Chondrocyte (in vitro differentiated cells): ENCODE measurements around the gene RFX5. TPM values are rescaled to one million over a fixed set of nuclear protein-coding genes. Genes with fewer than 3 reads are reported as not detected.
"Not testable (repeated sequence)": the region's sequence is repeated elsewhere in the genome, so short reads cannot be mapped to it uniquely, and the experiment has no call there.

Source experiments
- DNase-seq: peaks from one replicate; pipeline ENCODE4 v3.0.0; 2021; ENCODE audit warnings: mixed read lengths, low spot score
- H3K27ac Mint-ChIP-seq: one replicate; pipeline ENCODE4 v1.8.0; 2021; ENCODE audit warnings: mild to moderate bottlenecking, moderate library complexity, mixed read lengths; ENCODE audit not compliant: unreplicated experiment
- H3K27me3 Mint-ChIP-seq: 2 replicates; pipeline ENCODE4 v1.8.0; 2021; ENCODE audit warnings: low read depth, mixed read lengths
- H3K36me3 Mint-ChIP-seq: 2 replicates; pipeline ENCODE4 v1.8.0; 2021; ENCODE audit warnings: low read depth, mixed read lengths
- H3K4me1 Mint-ChIP-seq: 2 replicates; pipeline ENCODE4 v1.8.0; 2021; ENCODE audit warnings: low read depth, mild to moderate bottlenecking, mixed read lengths
- H3K4me3 Mint-ChIP-seq: one replicate; pipeline ENCODE4 v1.8.0; 2021; ENCODE audit warnings: mild to moderate bottlenecking, moderate library complexity, mixed read lengths; ENCODE audit not compliant: unreplicated experiment
- H3K9me3 Mint-ChIP-seq: 2 replicates; pipeline ENCODE4 v1.8.0; 2021; ENCODE audit warnings: low read depth, mixed read lengths
- CTCF ChIP-seq: fragments of 200-600 bp; sonication (generic); IDR thresholded peaks from 2 replicates; pipeline ENCODE4 v1.5.0; 2021; ENCODE audit warnings: antibody characterized with exemption, mild to moderate bottlenecking, moderate library complexity
- long read RNA-seq: library from polyadenylated mRNA; stranded (forward); transcript quantifications from one replicate; pipeline ENCODE4 v2.0.0, GENCODE V29; 2021
- total RNA-seq: library from RNA; stranded (reverse); gene quantifications from 3 replicates; pipeline ENCODE4 v1.2.1, GENCODE V29; 2021

Gene RFX5
- total RNA-seq = 30.0 to 64.7 TPM (median 31.8 TPM) in 3 replicates
- long read RNA-seq, transcript RFX5-215 (11 exons, 2,355 nt) = major isoform, 12 of 26 reads
- long read RNA-seq, partial matches to known transcripts = 1 of 26 reads
- long read RNA-seq, other reads (novel, unspliced or antisense) = 9 of 26 reads

- H3K4me1 Mint-ChIP-seq = peaks cover 25% of the 10 kb centered on the region
- no peak for DNase-seq
- no peak for TF ChIP-seq CTCF
- peaks cover 14% of the 10 kb centered on the region for H3K36me3 Mint-ChIP-seq
- H3K27ac Mint-ChIP-seq = peak within 1 kb of the TSS; percentile 96
- H3K4me3 Mint-ChIP-seq = peak within 1 kb of the TSS; percentile 89
- no peaks in the 10 kb centered on the region for H3K9me3 Mint-ChIP-seq
- H3K27me3 Mint-ChIP-seq = no peaks in the 10 kb centered on the region
These were observed at the start of gene RFX5 for GRCh38 chr1:151346769-151347522. TSS of gene RFX5 (minus strand) at chr1:151347252. CDS start at chr1:151346320, 932 bp downstream.

GRCh38 chr1:151396265-151396664, 49.2 kb upstream of the RFX5 start:
- H3K9me3 Mint-ChIP-seq, DNase-seq, H3K27me3 Mint-ChIP-seq, H3K27ac Mint-ChIP-seq, H3K4me3 Mint-ChIP-seq: not testable (repeated sequence)
- Mint-ChIP-seq H3K36me3 (peaks cover 14% of the 10 kb centered on the region), H3K4me1 (peaks cover 17% of the 10 kb centered on the region)

GRCh38 chr1:151393583-151393982, 46.5 kb upstream of the RFX5 start:
- H3K4me3 Mint-ChIP-seq = no peak overlapping the region
- no peak for TF ChIP-seq CTCF
- DNase-seq = no peak
- no peaks in the 10 kb centered on the region for H3K36me3 Mint-ChIP-seq
- H3K9me3 Mint-ChIP-seq = peaks cover 4% of the 10 kb centered on the region
- H3K27ac Mint-ChIP-seq = no peak overlapping the region
- no peaks in the 10 kb centered on the region for H3K27me3 Mint-ChIP-seq
- no peaks in the 10 kb centered on the region for H3K4me1 Mint-ChIP-seq

- Mint-ChIP-seq H3K36me3 (no peaks in the 10 kb centered on the region), H3K27ac (no peak overlapping the region), H3K4me3 (no peak overlapping the region)
These were observed 44.1 kb upstream of the RFX5 start for GRCh38 chr1:151391079-151391563.

DNA sequence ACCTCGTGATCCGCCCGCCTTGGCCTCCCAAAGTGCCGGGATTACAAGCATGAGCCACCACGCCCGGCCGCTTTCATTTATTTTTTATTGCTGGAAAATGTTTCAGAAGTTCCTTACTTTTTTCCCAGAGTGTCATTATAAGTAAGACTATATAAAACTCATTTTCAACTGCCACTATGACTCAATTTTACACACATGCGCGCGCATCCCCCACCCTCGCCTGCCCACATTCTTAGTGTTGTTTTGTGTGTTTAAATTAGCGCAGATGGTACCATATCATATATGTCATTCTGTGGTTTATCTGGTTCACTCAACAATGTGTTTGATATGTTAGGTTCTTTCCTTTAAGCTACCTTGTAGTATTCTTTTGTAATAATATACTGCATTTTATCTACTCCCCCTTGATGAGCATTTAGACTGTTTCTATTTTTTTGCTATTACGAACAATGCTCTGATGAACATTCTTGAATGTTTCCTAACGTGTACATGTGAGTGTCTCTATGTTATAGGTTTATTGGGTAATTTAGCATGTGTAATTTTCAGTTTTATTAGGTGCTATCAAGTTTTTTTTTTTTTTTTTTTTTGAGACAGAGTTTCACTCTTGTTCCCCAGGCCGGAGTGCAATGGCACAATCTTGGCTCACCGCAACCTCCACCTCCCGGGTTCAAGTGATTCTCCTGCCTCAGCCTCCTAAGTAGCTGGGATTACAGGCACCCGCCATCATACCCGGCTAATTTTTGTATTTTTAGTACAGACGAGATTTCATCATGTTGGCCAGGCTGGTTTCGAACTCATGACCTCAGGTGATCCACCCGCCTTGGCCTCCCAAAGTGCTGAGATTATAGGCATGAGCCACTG, 43.4 kb upstream of the RFX5 start:
- not testable (repeated sequence) for H3K4me1 Mint-ChIP-seq, H3K27ac Mint-ChIP-seq, H3K4me3 Mint-ChIP-seq, DNase-seq, H3K27me3 Mint-ChIP-seq, H3K9me3 Mint-ChIP-seq, H3K36me3 Mint-ChIP-seq

More at GRCh38 chr1:151391079-151391563, 44.1 kb upstream of the RFX5 start:
- H3K9me3 Mint-ChIP-seq = peaks cover 4% of the 10 kb centered on the region
- H3K4me1 Mint-ChIP-seq = no peaks in the 10 kb centered on the region
- H3K27me3 Mint-ChIP-seq = no peaks in the 10 kb centered on the region
- no peak for TF ChIP-seq CTCF
- DNase-seq = no peak

GRCh38 chr1:151386002-151386401, 39.0 kb upstream of the RFX5 start:
- no peak for DNase-seq
- no peak for TF ChIP-seq CTCF
- H3K9me3 Mint-ChIP-seq = no peaks in the 10 kb centered on the region
- H3K27me3 Mint-ChIP-seq = no peaks in the 10 kb centered on the region
- no peaks in the 10 kb centered on the region for H3K4me1 Mint-ChIP-seq
- H3K27ac Mint-ChIP-seq = no peak overlapping the region
- H3K36me3 Mint-ChIP-seq = no peaks in the 10 kb centered on the region
- H3K4me3 Mint-ChIP-seq = no peak overlapping the region
